Neural cell (in vitro differentiated cells): ENCODE data around the gene SPRR3.
"Not testable (repeated sequence)": the region's sequence is repeated elsewhere in the genome, so short reads cannot be mapped to it uniquely, and the experiment has no call there.

Experiments
- EP300 ChIP-seq: fragments of 450-650 bp; conservative IDR thresholded peaks from 2 replicates; pipeline ENCODE4 v1.6.1; 2014; ENCODE audit warnings: antibody characterized with exemption, mild to moderate bottlenecking, moderate library complexity; ENCODE audit not compliant: poor library complexity, severe bottlenecking
- EZH2 ChIP-seq: fragments of 200-600, 300-800 bp; shearing (Covaris generic), sonication (generic); IDR thresholded peaks from 2 replicates; pipeline ENCODE4 v1.6.1; 2014; ENCODE audit warnings: antibody characterized with exemption, low read length, borderline replicate concordance, mild to moderate bottlenecking; ENCODE audit not compliant: insufficient read depth, poor library complexity, severe bottlenecking
- POLR2AphosphoS5 ChIP-seq: IDR thresholded peaks from 2 replicates; pipeline ENCODE4 v1.6.1; 2012
- SMC3 ChIP-seq: fragments of 450-650 bp; conservative IDR thresholded peaks from 2 replicates; pipeline ENCODE4 v1.6.1; 2014; ENCODE audit warnings: antibody characterized with exemption, mild to moderate bottlenecking, moderate library complexity; ENCODE audit not compliant: poor library complexity
- TF ChIP-seq, protein P1 (sequence below): fragments of 450-650 bp; IDR thresholded peaks from 2 replicates; pipeline ENCODE4 v1.5.1; 2014; ENCODE audit warnings: antibody characterized with exemption, mild to moderate bottlenecking, moderate library complexity; ENCODE audit not compliant: poor library complexity, severe bottlenecking

DNA sequence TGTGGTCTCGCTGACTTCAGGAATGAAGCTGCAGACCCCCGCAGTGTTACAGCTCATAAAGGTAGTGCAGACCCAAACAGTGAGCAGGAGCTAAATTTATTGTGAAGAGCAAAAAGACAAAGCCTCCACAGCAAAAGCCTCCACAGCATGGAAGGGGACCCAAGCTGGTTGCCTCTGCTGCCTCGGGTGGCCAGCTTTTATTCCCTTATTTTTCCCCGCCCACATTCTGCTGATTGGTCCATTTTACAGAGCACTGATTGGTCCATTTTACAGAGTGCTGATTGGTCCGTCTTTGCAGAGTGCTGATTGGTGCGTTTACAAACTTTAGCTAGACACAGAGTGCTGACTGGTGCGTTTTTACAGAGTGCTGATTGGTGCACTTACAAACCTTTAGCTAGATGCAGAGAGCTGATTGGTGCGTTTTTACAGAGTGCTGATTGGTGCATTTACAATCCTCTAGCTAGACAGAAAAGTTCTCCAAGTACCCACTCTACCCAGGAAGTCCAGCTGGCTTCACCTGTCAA is 9.7 kb downstream of the SPRR3 start:
- TF ChIP-seq, protein P1, sequence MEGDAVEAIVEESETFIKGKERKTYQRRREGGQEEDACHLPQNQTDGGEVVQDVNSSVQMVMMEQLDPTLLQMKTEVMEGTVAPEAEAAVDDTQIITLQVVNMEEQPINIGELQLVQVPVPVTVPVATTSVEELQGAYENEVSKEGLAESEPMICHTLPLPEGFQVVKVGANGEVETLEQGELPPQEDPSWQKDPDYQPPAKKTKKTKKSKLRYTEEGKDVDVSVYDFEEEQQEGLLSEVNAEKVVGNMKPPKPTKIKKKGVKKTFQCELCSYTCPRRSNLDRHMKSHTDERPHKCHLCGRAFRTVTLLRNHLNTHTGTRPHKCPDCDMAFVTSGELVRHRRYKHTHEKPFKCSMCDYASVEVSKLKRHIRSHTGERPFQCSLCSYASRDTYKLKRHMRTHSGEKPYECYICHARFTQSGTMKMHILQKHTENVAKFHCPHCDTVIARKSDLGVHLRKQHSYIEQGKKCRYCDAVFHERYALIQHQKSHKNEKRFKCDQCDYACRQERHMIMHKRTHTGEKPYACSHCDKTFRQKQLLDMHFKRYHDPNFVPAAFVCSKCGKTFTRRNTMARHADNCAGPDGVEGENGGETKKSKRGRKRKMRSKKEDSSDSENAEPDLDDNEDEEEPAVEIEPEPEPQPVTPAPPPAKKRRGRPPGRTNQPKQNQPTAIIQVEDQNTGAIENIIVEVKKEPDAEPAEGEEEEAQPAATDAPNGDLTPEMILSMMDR = not testable (repeated sequence)
- TF ChIP-seq EZH2, SMC3, EP300, POLR2AphosphoS5: not testable (repeated sequence)
